Left ventricle myocardium inferior (tissue), 1 donor: ENCODE results near the gene STX10. TPM values are rescaled to one million over a fixed set of nuclear protein-coding genes. Genes with fewer than 3 reads are reported as not detected.

ENCODE experiments used
- DNase-seq: peaks from one replicate; pipeline ENCODE4 v3.0.0-alpha.2; 2020
- H3K27ac ChIP-seq: fragments of 200-600 bp; replicated peaks from 2 replicates; pipeline ENCODE4 v1.8.0; 2021
- H3K27me3 ChIP-seq: fragments of 200-600 bp; 2 replicates; pipeline ENCODE4 v1.8.0; 2021; ENCODE audit warnings: low read depth
- H3K36me3 ChIP-seq: fragments of 200-600 bp; 2 replicates; pipeline ENCODE4 v1.8.0; 2021
- H3K4me1 ChIP-seq: fragments of 200-600 bp; 2 replicates; pipeline ENCODE4 v1.8.0; 2021
- H3K4me3 ChIP-seq: fragments of 200-600 bp; 2 replicates; pipeline ENCODE4 v1.8.0; 2021; ENCODE audit warnings: mild to moderate bottlenecking, moderate library complexity
- H3K9me3 ChIP-seq: fragments of 200-600 bp; replicated peaks from 2 replicates; pipeline ENCODE4 v1.8.0; 2021
- intact Hi-C: fragments of 100-400 bp; cut with micrococcal nuclease; formaldehyde crosslinking; loops from one replicate; pipeline ENCODE4 v1.11.0; 2022
- total RNA-seq: library from RNA; stranded (reverse); fragmentation: NEBNext Ultra II Directional; extraction: Animal tissue kit (Norgen Biotek cat#: 25700); gene quantifications from one replicate; pipeline ENCODE4 v1.2.1, GENCODE V29; 2021
- TF ChIP-seq, protein P1 (sequence below): fragments of 200-600 bp; IDR thresholded peaks from 2 replicates; pipeline ENCODE4 v1.8.0; 2021; ENCODE audit warnings: antibody characterized with exemption, mild to moderate bottlenecking, borderline replicate concordance
- donor health status: DM: no; HTN: yes; CAD: no; lungs with severe emphysema.

STX10 gene
- total RNA-seq, 1 donor from 2014 or later = 39.2 TPM

DNA sequence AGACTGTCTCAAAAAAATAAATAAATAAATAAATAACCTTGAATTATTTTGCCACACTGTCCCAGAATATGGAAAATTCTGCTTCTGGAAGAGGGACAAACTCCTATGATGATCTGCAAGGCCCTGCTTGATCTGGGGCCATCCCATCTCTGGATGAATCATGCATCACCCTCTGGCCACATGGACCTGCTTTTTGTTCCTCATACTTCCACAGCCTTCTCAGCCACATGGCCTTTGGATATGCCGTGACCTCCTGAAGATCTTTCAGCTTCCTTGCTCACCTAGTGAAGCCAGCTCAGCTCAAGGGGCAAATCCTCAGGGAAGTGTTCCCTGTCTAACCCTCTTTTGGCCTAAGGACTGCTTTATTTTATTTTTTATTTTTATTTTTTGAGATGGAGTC lies 10.4 kb upstream of the STX10 start:
- Histone ChIP-seq H3K9me3 (no peaks in the 10 kb centered on the region), H3K4me3 (no peak overlapping the region), H3K4me1 (peaks cover 60% of the 10 kb centered on the region), H3K36me3 (no peaks in the 10 kb centered on the region), H3K27ac (peak overlapping the region; percentile 5), H3K27me3 (no peaks in the 10 kb centered on the region)
- intact Hi-C loops = no loop called here
- DNase-seq = no peak
- TF ChIP-seq, protein P1, sequence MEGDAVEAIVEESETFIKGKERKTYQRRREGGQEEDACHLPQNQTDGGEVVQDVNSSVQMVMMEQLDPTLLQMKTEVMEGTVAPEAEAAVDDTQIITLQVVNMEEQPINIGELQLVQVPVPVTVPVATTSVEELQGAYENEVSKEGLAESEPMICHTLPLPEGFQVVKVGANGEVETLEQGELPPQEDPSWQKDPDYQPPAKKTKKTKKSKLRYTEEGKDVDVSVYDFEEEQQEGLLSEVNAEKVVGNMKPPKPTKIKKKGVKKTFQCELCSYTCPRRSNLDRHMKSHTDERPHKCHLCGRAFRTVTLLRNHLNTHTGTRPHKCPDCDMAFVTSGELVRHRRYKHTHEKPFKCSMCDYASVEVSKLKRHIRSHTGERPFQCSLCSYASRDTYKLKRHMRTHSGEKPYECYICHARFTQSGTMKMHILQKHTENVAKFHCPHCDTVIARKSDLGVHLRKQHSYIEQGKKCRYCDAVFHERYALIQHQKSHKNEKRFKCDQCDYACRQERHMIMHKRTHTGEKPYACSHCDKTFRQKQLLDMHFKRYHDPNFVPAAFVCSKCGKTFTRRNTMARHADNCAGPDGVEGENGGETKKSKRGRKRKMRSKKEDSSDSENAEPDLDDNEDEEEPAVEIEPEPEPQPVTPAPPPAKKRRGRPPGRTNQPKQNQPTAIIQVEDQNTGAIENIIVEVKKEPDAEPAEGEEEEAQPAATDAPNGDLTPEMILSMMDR = no peak

DNA sequence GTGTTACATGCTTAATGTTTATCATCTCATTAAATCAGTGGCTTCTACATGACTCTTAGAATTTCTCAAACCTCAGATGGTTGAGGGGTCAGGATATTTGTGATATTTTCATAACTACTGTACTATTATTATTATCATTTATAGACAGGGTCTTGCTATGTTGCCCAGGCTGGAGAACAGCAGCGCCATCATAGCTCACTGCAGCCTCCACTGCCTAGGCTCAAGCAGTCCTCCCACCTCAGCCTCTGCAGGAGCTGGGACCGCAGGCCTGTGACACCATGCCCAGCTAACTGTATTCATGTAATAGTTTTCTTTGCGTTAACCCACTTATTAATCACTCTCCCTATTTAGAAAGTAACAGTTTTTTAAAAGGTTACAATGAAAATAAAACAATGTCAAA lies 9.5 kb upstream of the STX10 start:
- H3K4me1 ChIP-seq = peaks cover 60% of the 10 kb centered on the region
- H3K27ac ChIP-seq = no peak overlapping the region
- intact Hi-C loops = no loop called here
- DNase-seq = no peak
- no peak overlapping the region for H3K4me3 ChIP-seq
- TF ChIP-seq, protein P1 = no peak
- H3K9me3 ChIP-seq = no peaks in the 10 kb centered on the region
- H3K27me3 ChIP-seq = no peaks in the 10 kb centered on the region
- no peaks in the 10 kb centered on the region for H3K36me3 ChIP-seq

DNA sequence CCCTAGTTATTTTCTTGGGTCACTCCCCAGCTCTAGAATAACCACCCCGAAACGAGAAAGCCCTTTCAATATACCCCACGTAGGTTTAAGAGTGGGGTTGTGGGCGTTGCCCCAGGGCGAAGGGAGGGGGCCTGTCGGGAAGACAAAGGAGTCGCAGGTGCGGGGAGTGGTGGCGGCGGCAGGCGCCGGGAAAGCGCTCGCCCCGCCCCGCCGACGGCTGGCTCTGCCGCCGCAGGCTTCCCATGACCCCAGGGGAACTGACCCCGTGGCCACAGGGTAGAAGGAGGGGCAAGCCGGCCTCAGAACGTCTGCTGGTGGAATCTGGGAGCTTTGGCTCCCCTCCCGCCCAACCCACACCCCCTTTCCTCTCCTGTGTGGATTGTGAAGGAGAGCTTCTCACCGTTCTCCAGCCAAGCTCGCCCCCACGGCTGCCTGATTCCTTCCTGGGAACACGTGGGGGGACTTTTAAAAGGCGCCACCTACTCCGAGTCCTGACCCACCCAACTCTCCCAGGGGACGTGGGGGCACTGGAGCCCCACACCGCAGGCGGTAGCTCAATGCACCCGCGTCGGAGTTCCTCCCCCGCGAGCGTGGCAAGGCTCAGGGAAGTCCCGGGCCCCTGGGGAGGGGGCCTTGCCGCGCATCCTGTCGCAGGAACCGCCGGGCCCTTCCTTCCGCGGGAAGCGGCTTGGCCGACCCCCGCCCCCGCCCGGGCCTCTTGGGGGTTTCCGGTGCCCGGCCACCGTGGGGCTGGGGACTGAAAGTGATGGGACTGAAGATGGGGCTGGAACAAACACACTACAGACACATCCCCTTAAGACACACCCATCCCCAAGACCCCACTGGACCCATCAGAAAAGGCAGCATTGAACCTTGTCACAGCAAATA lies 5.5 kb upstream of the STX10 start:
- intact Hi-C loops = no loop called here
- TF ChIP-seq, protein P1 = no peak
- peak; percentile 86 for DNase-seq
- Histone ChIP-seq H3K27me3 (no peaks in the 10 kb centered on the region), H3K36me3 (peaks cover 7% of the 10 kb centered on the region), H3K4me3 (peak overlapping the region; percentile 91), H3K9me3 (no peaks in the 10 kb centered on the region), H3K27ac (peak overlapping the region; percentile 99), H3K4me1 (peaks cover 55% of the 10 kb centered on the region)

DNA sequence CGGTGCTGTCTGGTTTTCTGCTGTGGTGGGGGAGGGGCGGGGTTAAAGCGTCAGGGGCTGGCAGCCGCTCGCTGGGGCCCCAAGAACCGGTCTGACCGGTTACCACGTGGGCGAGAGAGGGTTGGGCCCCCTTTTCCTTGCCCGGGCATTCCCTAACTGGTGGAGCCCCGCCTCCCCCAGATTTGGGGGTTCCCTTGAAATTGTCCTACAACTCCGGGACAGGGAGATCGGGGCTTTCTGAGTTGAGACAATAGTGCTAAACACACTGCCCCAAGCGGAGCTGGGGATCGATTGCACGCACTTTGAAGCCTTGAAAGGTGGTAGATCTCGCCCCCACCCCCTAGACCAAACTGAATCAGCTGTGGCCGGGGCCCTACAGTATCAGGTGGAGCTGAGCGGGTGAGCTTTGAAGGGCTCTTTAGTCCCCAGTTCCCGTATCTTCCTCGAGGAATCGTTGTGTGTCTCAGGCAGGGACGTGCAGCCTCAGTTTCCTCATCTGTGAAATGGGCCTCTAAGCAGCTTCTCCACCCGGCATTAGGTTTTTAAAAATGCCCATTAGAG lies 4.8 kb upstream of the STX10 start:
- peak; percentile 54 for DNase-seq

DNA sequence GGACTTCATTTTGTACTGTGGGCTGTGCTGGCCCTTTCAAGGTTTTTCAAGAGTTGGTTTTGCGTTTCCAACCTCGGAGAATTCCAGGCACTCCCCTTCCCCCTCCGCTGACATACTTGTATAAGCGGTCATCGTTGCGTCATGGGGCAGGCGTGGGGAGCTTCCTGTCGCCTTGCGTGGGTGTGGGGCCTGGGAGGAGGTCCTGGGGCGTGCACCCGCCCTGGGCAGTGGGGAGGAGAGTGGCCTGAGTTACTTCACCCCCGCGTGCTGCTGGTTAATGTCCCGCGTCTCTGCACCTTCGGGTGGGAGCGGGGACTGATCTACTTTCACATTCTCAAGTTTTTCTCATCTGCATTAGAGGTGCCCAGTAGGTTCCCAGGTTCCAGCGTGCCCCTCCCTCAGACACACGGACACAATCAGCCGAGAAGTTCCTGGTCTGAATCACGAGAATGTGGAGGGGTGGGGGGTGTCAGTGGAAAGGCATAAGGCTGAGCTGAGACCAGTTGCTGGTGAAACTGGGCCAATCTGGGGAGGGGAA lies 4.1 kb upstream of the STX10 start:
- TF ChIP-seq, protein P1 = no peak
- Histone ChIP-seq H3K27ac (peak overlapping the region; percentile 99), H3K9me3 (no peaks in the 10 kb centered on the region), H3K27me3 (no peaks in the 10 kb centered on the region), H3K4me1 (peaks cover 66% of the 10 kb centered on the region), H3K4me3 (peak overlapping the region; percentile 91), H3K36me3 (peaks cover 7% of the 10 kb centered on the region)
- intact Hi-C loops = no loop called here
- DNase-seq = peak; percentile 93

More for the DNA sequence above, 4.8 kb upstream of the STX10 start:
- peaks cover 7% of the 10 kb centered on the region for H3K36me3 ChIP-seq
- TF ChIP-seq, protein P1 = no peak
- intact Hi-C loops = no loop called here
- no peaks in the 10 kb centered on the region for H3K27me3 ChIP-seq
- no peaks in the 10 kb centered on the region for H3K9me3 ChIP-seq
- peak overlapping the region; percentile 99 for H3K27ac ChIP-seq
- H3K4me3 ChIP-seq = peak overlapping the region; percentile 91
- peaks cover 59% of the 10 kb centered on the region for H3K4me1 ChIP-seq
